Esophagus muscularis mucosa (tissue), 4 donors: ENCODE results near the gene TECR. TPM values are rescaled to one million over a fixed set of nuclear protein-coding genes. Genes with fewer than 3 reads are reported as not detected.

Experiments used
- DNase-seq: peaks from one replicate; pipeline ENCODE4 v3.0.0-alpha.2; 2017; ENCODE audit errors: extremely low spot score
- H3K27ac ChIP-seq, 4 donors: fragments of 200-600 bp; sonication (generic); replicated peaks in 1 of 4; 1 replicate in 3 of 4; 2 replicates in 1 of 4; pipeline ENCODE4 v1.5.1; 2016 to 2019; ENCODE audit warnings: mild to moderate bottlenecking in 1 of 4
- H3K27me3 ChIP-seq, 4 donors: fragments of 200-600 bp; sonication (generic); one replicate each; pipeline versions ENCODE4 v1.5.1 to v1.6.0; 2016 to 2019
- H3K36me3 ChIP-seq, 4 donors: fragments of 200-600 bp; sonication (generic); one replicate each; pipeline ENCODE4 v1.5.1; 2016 to 2019
- H3K4me1 ChIP-seq, 4 donors: fragments of 200-600 bp; sonication (generic); one replicate each; pipeline ENCODE4 v1.5.1; 2016 to 2019
- H3K4me3 ChIP-seq, 4 donors: fragments of 200-600 bp; sonication (generic); 1 replicate in 2 of 4; 2 replicates in 2 of 4; pipeline ENCODE4 v1.5.1; 2016 to 2019; ENCODE audit warnings: mild to moderate bottlenecking in 4 of 4, moderate library complexity in 1 of 4
- H3K9me3 ChIP-seq, 4 donors: fragments of 200-600 bp; sonication (generic); 1 replicate in 3 of 4; 2 replicates in 1 of 4; pipeline ENCODE4 v1.5.1; 2016 to 2019
- CTCF ChIP-seq, 3 experiments: fragments of 200-600 bp in 2 of 3; fragments of 450-650 bp in 1 of 3; sonication (generic) in 2 of 3; IDR thresholded peaks; one replicate each; pipeline ENCODE4 v1.5.1; 2017 to 2019; ENCODE audit warnings: antibody characterized with exemption in 3 of 3, mild to moderate bottlenecking in 2 of 3, moderate library complexity in 1 of 3
- EP300 ChIP-seq: sonication (generic); formaldehyde crosslinking; IDR thresholded peaks from one replicate; pipeline ENCODE4 v1.6.1; 2017; ENCODE audit warnings: antibody characterized with exemption
- POLR2A ChIP-seq: fragments of 450-650 bp; IDR thresholded peaks from one replicate; pipeline ENCODE4 v1.6.1; 2017; ENCODE audit warnings: antibody characterized with exemption, moderate library complexity, mild to moderate bottlenecking, low read depth
- POLR2AphosphoS5 ChIP-seq, 2 donors: sonication (generic); formaldehyde crosslinking; IDR thresholded peaks; one replicate each; pipeline ENCODE4 v1.6.1; 2017; ENCODE audit warnings: antibody characterized with exemption in 2 of 2
- WGBS: methylation state at CpG from one replicate; pipeline ENCODE4 v1.1.5; 2018; 5-methylcytosine and 5-hydroxymethylcytosine counted together
- intact Hi-C: fragments of 100-400 bp; cut with DNase I; formaldehyde crosslinking; loops from one replicate; pipeline ENCODE4 v1.15.1; 2023
- total RNA-seq, 4 donors: library from RNA; depleted of rRNA; stranded (reverse); fragments of >200 nt; gene quantifications; one replicate each; pipeline versions ENCODE4 v1.1.0 to v1.2.1, GENCODE V29; 2016

TECR gene
- total RNA-seq, 4 donors from 2014 or later = 18.7 to 32.7 (median 25.7) TPM

- no peaks in the 10 kb centered on the region for H3K9me3 ChIP-seq
- peaks cover 30 to 44% (median 35%) of the 10 kb centered on the region in 4 donors for H3K4me1 ChIP-seq
- peaks cover 8 to 53% (median 46%) of the 10 kb centered on the region in 4 donors for H3K36me3 ChIP-seq
- no peak for TF ChIP-seq POLR2A
- no peak for TF ChIP-seq CTCF (IDR thresholded peaks at IDR 0.05)
- TF ChIP-seq EP300 = no peak
- TF ChIP-seq POLR2AphosphoS5 (IDR thresholded peaks at IDR 0.05) = no peak
- no peak overlapping the region for H3K27ac ChIP-seq
- whole genome bisulfite sequencing = 61% methylated on average over 5 of the region's 11 CpGs
- no peak overlapping the region for H3K4me3 ChIP-seq
- intact Hi-C loops = no loop called here
- no peak for DNase-seq
- no peaks in the 10 kb centered on the region for H3K27me3 ChIP-seq
Observed at GRCh38 chr19:14567079-14567478, 37.7 kb downstream of the TECR start.

- peaks cover 22 to 51% (median 39%) of the 10 kb centered on the region in 4 donors for H3K4me1 ChIP-seq
- H3K9me3 ChIP-seq = no peaks in the 10 kb centered on the region
- H3K4me3 ChIP-seq = peak overlapping the region; percentile 86 to 99 (median 94)
- H3K27me3 ChIP-seq = no peaks in the 10 kb centered on the region
- no peak for DNase-seq
- H3K27ac ChIP-seq = peak overlapping the region; percentile 72 to 88 (median 83)
- H3K36me3 ChIP-seq = peaks cover 0 to 28% (median 24%) of the 10 kb centered on the region in 4 donors
- intact Hi-C loops = no loop called here
- 46% methylated on average over 21 of the region's 22 CpGs for WGBS
- no peak for TF ChIP-seq POLR2A
- no peak for TF ChIP-seq CTCF (IDR thresholded peaks at IDR 0.05)
- TF ChIP-seq EP300 = no peak
- TF ChIP-seq POLR2AphosphoS5 (IDR thresholded peaks at IDR 0.05) = no peak
Observed at GRCh38 chr19:14570864-14571527, 41.6 kb downstream of the TECR start.

- Histone ChIP-seq H3K4me3 (peak within 1 kb of the TSS; percentile 86 to 99 (median 94)), H3K4me1 (peaks cover 22 to 51% (median 39%) of the 10 kb centered on the region in 4 donors), H3K9me3 (no peaks in the 10 kb centered on the region), H3K27me3 (no peaks in the 10 kb centered on the region), H3K27ac (peak within 1 kb of the TSS; percentile 72 to 88 (median 83)), H3K36me3 (peaks cover 0 to 19% (median 16%) of the 10 kb centered on the region in 4 donors)
- intact Hi-C loops = no loop called here
- TF ChIP-seq EP300 (no peak), POLR2AphosphoS5 (IDR thresholded peaks at IDR 0.05) (peak; percentile 90 to 95), CTCF (IDR thresholded peaks at IDR 0.05) (peak; percentile 81 to 94 (median 85))
- peak; percentile 96 for DNase-seq
- WGBS = 9% methylated on average over 12 of the region's 40 CpGs
Observed at GRCh38 chr19:14571695-14572490, 42.5 kb downstream of the TECR start, which contains the start of gene NDUFB7. TSS of gene NDUFB7 (minus strand) at chr19:14572066. CDS start at chr19:14572000, 66 bp downstream.

- intact Hi-C loops = loop anchor here (5.0 kb wide), 1 partner anchor 112 kb away; no protein-coding TSS in a partner anchor
- H3K27ac ChIP-seq = no peak overlapping the region
- no peak for DNase-seq
- no peaks in the 10 kb centered on the region for H3K9me3 ChIP-seq
- H3K27me3 ChIP-seq = no peaks in the 10 kb centered on the region
- 88% methylated on average over 6 of the region's 6 CpGs for WGBS
- H3K4me1 ChIP-seq = peaks cover 13 to 26% (median 22%) of the 10 kb centered on the region in 4 donors
- no peak overlapping the region for H3K4me3 ChIP-seq
- H3K36me3 ChIP-seq = no peaks in the 10 kb centered on the region
- TF ChIP-seq POLR2A (no peak), CTCF (IDR thresholded peaks at IDR 0.05) (no peak), POLR2AphosphoS5 (IDR thresholded peaks at IDR 0.05) (no peak), EP300 (no peak)
Observed at GRCh38 chr19:14575428-14575980, 46.1 kb downstream of the TECR start.
